Prostate gland (tissue), 2 donors: ENCODE measurements around the gene TBC1D7. TPM values are rescaled to one million over a fixed set of nuclear protein-coding genes. Genes with fewer than 3 reads are reported as not detected.

ENCODE experiments used
- DNase-seq: peaks from one replicate; pipeline ENCODE4 v3.0.0-alpha.2; 2019; ENCODE audit warnings: low spot score
- H3K27ac ChIP-seq, 2 donors: fragments of 200-600 bp; sonication (generic); 2 replicates each; pipeline ENCODE4 v1.5.1; 2017 to 2019
- H3K27me3 ChIP-seq: fragments of 200-600 bp; sonication (generic); replicated peaks from 2 replicates; pipeline ENCODE4 v1.5.1; 2019; ENCODE audit not compliant: insufficient read depth
- H3K36me3 ChIP-seq, 2 donors: fragments of 200-600 bp; sonication (generic); 1 replicate in 1 of 2; 2 replicates in 1 of 2; pipeline versions ENCODE4 v1.5.1 to v1.8.1; 2017 to 2019
- H3K4me1 ChIP-seq: fragments of 200-600 bp; sonication (generic); replicated peaks from 2 replicates; pipeline ENCODE4 v1.5.1; 2019
- H3K4me3 ChIP-seq, 2 donors: fragments of 200-600 bp; sonication (generic); 2 replicates each; pipeline ENCODE4 v1.5.1; 2017 to 2019
- H3K9me3 ChIP-seq: fragments of 200-600 bp; sonication (generic); 2 replicates; pipeline ENCODE4 v1.5.1; 2017
- CTCF ChIP-seq, 4 experiments: fragments of 200-600 bp in 2 of 4; fragments of 450-650 bp in 2 of 4; sonication (generic) in 2 of 4; IDR thresholded peaks; 1 replicate in 3 of 4; 2 replicates in 1 of 4; pipeline ENCODE4 v1.5.1; 2016 to 2019; ENCODE audit warnings: antibody characterized with exemption in 4 of 4, mild to moderate bottlenecking in 2 of 4, moderate library complexity in 2 of 4
- POLR2A ChIP-seq: fragments of 450-650 bp; IDR thresholded peaks from one replicate; pipeline ENCODE4 v1.6.1; 2016; ENCODE audit warnings: antibody characterized with exemption, mild to moderate bottlenecking
- POLR2AphosphoS5 ChIP-seq: sonication (generic); formaldehyde crosslinking; IDR thresholded peaks from one replicate; pipeline ENCODE4 v1.6.1; 2017; ENCODE audit warnings: antibody characterized with exemption
- WGBS: methylation state at CpG from one replicate; pipeline ENCODE4 v1.1.5; 2018; 5-methylcytosine and 5-hydroxymethylcytosine counted together
- intact Hi-C: fragments of 100-400 bp; cut with DNase I; formaldehyde crosslinking; loops from one replicate; pipeline ENCODE4 v1.14.2; 2022
- total RNA-seq, 2 donors: library from RNA; depleted of rRNA; stranded (reverse); fragments of >200 nt; gene quantifications; one replicate each; pipeline ENCODE4 v1.1.0, GENCODE V29; 2016

TBC1D7 gene
- total RNA-seq, 2 donors from 2014 or later: 11.6 to 27.9 TPM

GRCh38 chr6:13314806-13315205 lies 13.5 kb downstream of the TBC1D7 start:
- Histone ChIP-seq H3K9me3 (no peaks in the 10 kb centered on the region), H3K4me1 (no peaks in the 10 kb centered on the region), H3K27me3 (no peaks in the 10 kb centered on the region), H3K4me3 (no peak overlapping the region), H3K27ac (no peak overlapping the region), H3K36me3 (no peaks in the 10 kb centered on the region)
- TF ChIP-seq POLR2A (no peak), POLR2AphosphoS5 (no peak), CTCF (IDR thresholded peaks at IDR 0.05) (no peak)
- no peak for DNase-seq
- intact Hi-C loops: no loop called here

- H3K4me3 ChIP-seq: no peak overlapping the region
- no peaks in the 10 kb centered on the region for H3K36me3 ChIP-seq
- TF ChIP-seq POLR2A (no peak), CTCF (IDR thresholded peaks at IDR 0.05) (no peak), POLR2AphosphoS5 (no peak)
- intact Hi-C loops: no loop called here
- no peaks in the 10 kb centered on the region for H3K27me3 ChIP-seq
- no peaks in the 10 kb centered on the region for H3K4me1 ChIP-seq
- H3K9me3 ChIP-seq: no peaks in the 10 kb centered on the region
- no peak for DNase-seq
- H3K27ac ChIP-seq: no peak overlapping the region
- WGBS: 62% methylated on average over 1 of the region's 1 CpG
Observed at GRCh38 chr6:13311155-13311554, 17.2 kb downstream of the TBC1D7 start.

- H3K36me3 ChIP-seq: no peaks in the 10 kb centered on the region
- intact Hi-C loops: no loop called here
Observed at GRCh38 chr6:13308332-13308731, 20.0 kb downstream of the TBC1D7 start.

GRCh38 chr6:13307508-13307995 lies 20.8 kb downstream of the TBC1D7 start:
- WGBS: 86% methylated on average over 7 of the region's 7 CpGs
- DNase-seq: no peak

More at GRCh38 chr6:13308332-13308731, 20.0 kb downstream of the TBC1D7 start:
- 96% methylated on average over 1 of the region's 1 CpG for WGBS
- no peaks in the 10 kb centered on the region for H3K9me3 ChIP-seq
- no peak overlapping the region for H3K27ac ChIP-seq
- H3K4me1 ChIP-seq: no peaks in the 10 kb centered on the region
- DNase-seq: no peak
- H3K27me3 ChIP-seq: no peaks in the 10 kb centered on the region
- H3K4me3 ChIP-seq: no peak overlapping the region
- no peak for TF ChIP-seq POLR2AphosphoS5
- no peak for TF ChIP-seq CTCF (IDR thresholded peaks at IDR 0.05)
- TF ChIP-seq POLR2A: no peak

More at GRCh38 chr6:13307508-13307995, 20.8 kb downstream of the TBC1D7 start:
- Histone ChIP-seq H3K27me3 (no peaks in the 10 kb centered on the region), H3K4me1 (no peaks in the 10 kb centered on the region), H3K4me3 (no peak overlapping the region), H3K9me3 (no peaks in the 10 kb centered on the region), H3K36me3 (no peaks in the 10 kb centered on the region), H3K27ac (no peak overlapping the region)
- no peak for TF ChIP-seq POLR2A
- no peak for TF ChIP-seq CTCF (IDR thresholded peaks at IDR 0.05)
- TF ChIP-seq POLR2AphosphoS5: no peak
- intact Hi-C loops: no loop called here
